Gastrocnemius medialis (tissue), 4 donors: ENCODE results near the gene LRP1-AS. TPM values are rescaled to one million over a fixed set of nuclear protein-coding genes. Genes with fewer than 3 reads are reported as not detected.
A peak's percentile ranks its signal among the peaks of the same experiment; 100 is the strongest.

Experiments used
- ATAC-seq, 2 donors: fragments of 150-250 bp; one replicate each; pipeline ENCODE4 v1.9.1; 2016
- DNase-seq, 2 donors: peaks; one replicate each; pipeline ENCODE4 v3.0.0-alpha.2; 2019
- H3K27ac ChIP-seq, 4 donors: fragments of 200-600 bp; sonication (generic); 1 replicate in 1 of 4; 2 replicates in 3 of 4; pipeline ENCODE4 v1.5.1; 2016 to 2018; ENCODE audit warnings: mild to moderate bottlenecking in 2 of 4, moderate library complexity in 1 of 4
- H3K27me3 ChIP-seq, 3 donors: fragments of 200-600 bp; sonication (generic) in 2 of 3; 1 replicate in 1 of 3; 2 replicates in 2 of 3; pipeline versions ENCODE4 v1.5.1 to v1.6.0; 2016 to 2019; ENCODE audit warnings: mild to moderate bottlenecking in 1 of 3, moderate library complexity in 1 of 3
- H3K36me3 ChIP-seq, 2 donors: fragments of 200-600 bp; sonication (generic) in 1 of 2; one replicate each; pipeline ENCODE4 v1.5.1; 2017 to 2018
- H3K4me1 ChIP-seq, 2 donors: fragments of 200-600 bp; sonication (generic) in 1 of 2; one replicate each; pipeline ENCODE4 v1.5.1; 2016 to 2017; ENCODE audit warnings: mild to moderate bottlenecking in 2 of 2
- H3K4me3 ChIP-seq, 4 donors: fragments of 200-600 bp; sonication (generic) in 3 of 4; 1 replicate in 1 of 4; 2 replicates in 3 of 4; pipeline ENCODE4 v1.5.1; 2016 to 2019; ENCODE audit warnings: mild to moderate bottlenecking in 2 of 4
- H3K9me3 ChIP-seq, 3 donors: fragments of 200-600 bp; sonication (generic) in 2 of 3; 1 replicate in 1 of 3; 2 replicates in 2 of 3; pipeline ENCODE4 v1.5.1; 2016 to 2019
- POLR2A ChIP-seq, 2 donors: fragments of 450-650 bp; IDR thresholded peaks; one replicate each; pipeline ENCODE4 v1.6.1; 2017; ENCODE audit warnings: antibody characterized with exemption in 2 of 2, mild to moderate bottlenecking in 2 of 2, moderate library complexity in 2 of 2
- in situ Hi-C, 4 donors: fragments of 200-750 bp; cut with MboI; loops; one replicate each; pipeline versions ENCODE4 v1.15.0 to v1.8.0; 2017; ENCODE audit warnings: low sequenced_read_pairs in 4 of 4
- intact Hi-C: fragments of 100-400 bp; cut with DNase I; formaldehyde crosslinking; loops from one replicate; pipeline ENCODE4 v1.15.1; 2023; ENCODE audit warnings: low total_unique reads
- total RNA-seq, 4 donors: library from RNA; depleted of rRNA; stranded (reverse); fragments of >200 nt; gene quantifications; one replicate each; pipeline versions ENCODE4 v1.1.0 to v1.2.3, GENCODE V29; 2016
- TF ChIP-seq, protein P1 (sequence below), 5 experiments: fragments of 450-650 bp in 3 of 5; fragments of 200-600 bp in 2 of 5; sonication (generic) in 2 of 5; IDR thresholded peaks in 4 of 5; conservative IDR thresholded peaks in 1 of 5; 1 replicate in 4 of 5; 2 replicates in 1 of 5; pipeline ENCODE4 v1.5.1; 2016 to 2019; ENCODE audit warnings: antibody characterized with exemption in 5 of 5, mild to moderate bottlenecking in 3 of 5, moderate library complexity in 3 of 5

LRP1-AS gene
- total RNA-seq, 4 donors from 2014 or later: not detected

DNA sequence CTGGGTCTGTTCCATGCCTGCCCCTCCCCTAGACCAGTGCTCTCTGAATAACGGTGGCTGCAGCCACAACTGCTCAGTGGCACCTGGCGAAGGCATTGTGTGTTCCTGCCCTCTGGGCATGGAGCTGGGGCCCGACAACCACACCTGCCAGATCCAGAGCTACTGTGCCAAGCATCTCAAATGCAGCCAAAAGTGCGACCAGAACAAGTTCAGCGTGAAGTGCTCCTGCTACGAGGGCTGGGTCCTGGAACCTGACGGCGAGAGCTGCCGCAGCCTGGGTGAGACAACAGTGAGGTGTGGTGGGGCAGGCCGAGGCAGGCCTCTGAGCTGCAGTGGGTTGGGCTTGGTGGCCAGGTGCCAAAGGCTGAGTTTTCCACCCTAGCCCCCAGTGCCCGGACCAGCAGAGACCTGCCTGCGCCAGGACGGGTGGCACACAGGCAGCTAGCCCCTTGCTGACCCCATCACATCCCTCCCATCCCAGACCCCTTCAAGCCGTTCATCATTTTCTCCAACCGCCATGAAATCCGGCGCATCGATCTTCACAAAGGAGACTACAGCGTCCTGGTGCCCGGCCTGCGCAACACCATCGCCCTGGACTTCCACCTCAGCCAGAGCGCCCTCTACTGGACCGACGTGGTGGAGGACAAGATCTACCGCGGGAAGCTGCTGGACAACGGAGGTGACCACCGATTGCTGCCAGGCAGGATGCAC is 28.2 kb upstream of the LRP1-AS start:
- ATAC-seq: peak; percentile 41 to 68
- DNase-seq: peak; percentile 60 to 72
- no peak overlapping the region for H3K4me3 ChIP-seq
- no peaks in the 10 kb centered on the region for H3K4me1 ChIP-seq
- no peaks in the 10 kb centered on the region for H3K27me3 ChIP-seq
- TF ChIP-seq, protein P1, sequence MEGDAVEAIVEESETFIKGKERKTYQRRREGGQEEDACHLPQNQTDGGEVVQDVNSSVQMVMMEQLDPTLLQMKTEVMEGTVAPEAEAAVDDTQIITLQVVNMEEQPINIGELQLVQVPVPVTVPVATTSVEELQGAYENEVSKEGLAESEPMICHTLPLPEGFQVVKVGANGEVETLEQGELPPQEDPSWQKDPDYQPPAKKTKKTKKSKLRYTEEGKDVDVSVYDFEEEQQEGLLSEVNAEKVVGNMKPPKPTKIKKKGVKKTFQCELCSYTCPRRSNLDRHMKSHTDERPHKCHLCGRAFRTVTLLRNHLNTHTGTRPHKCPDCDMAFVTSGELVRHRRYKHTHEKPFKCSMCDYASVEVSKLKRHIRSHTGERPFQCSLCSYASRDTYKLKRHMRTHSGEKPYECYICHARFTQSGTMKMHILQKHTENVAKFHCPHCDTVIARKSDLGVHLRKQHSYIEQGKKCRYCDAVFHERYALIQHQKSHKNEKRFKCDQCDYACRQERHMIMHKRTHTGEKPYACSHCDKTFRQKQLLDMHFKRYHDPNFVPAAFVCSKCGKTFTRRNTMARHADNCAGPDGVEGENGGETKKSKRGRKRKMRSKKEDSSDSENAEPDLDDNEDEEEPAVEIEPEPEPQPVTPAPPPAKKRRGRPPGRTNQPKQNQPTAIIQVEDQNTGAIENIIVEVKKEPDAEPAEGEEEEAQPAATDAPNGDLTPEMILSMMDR (IDR thresholded peaks at IDR 0.05 in 4 of 5, conservative IDR thresholded peaks at IDR 0.05 in 1 of 5): peak; percentile 34 to 74 (median 64)
- TF ChIP-seq POLR2A (IDR thresholded peaks at IDR 0.05): no peak
- intact Hi-C loops (loop anchor here (1.0 kb wide), 1 partner anchor 48 kb away; no protein-coding TSS in a partner anchor), in situ Hi-C loops (loop anchor here in 1 of 4 donors (5.0 to 10.0 kb wide), 2 partner anchors 53 to 111 kb away; no protein-coding TSS in a partner anchor)
- H3K36me3 ChIP-seq: no peaks in the 10 kb centered on the region
- H3K9me3 ChIP-seq: no peaks in the 10 kb centered on the region
- H3K27ac ChIP-seq: no peak overlapping the region

DNA sequence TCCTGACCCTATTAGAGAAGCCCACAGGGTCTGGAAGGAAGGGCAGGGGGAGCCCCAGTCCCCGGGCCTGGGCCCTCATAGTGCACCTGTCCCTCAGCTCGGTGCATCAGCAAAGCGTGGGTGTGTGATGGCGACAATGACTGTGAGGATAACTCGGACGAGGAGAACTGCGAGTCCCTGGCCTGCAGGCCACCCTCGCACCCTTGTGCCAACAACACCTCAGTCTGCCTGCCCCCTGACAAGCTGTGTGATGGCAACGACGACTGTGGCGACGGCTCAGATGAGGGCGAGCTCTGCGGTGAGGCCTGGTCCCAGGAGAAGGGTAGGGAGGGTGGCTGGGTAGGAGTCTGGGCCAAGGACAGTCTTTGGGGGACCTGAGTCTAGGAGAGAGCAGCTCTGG is 26.3 kb upstream of the LRP1-AS start:
- Histone ChIP-seq H3K4me3 (no peak overlapping the region), H3K36me3 (no peaks in the 10 kb centered on the region), H3K27ac (no peak overlapping the region), H3K9me3 (no peaks in the 10 kb centered on the region), H3K27me3 (no peaks in the 10 kb centered on the region), H3K4me1 (no peaks in the 10 kb centered on the region)
- no peak for DNase-seq
- no peak for TF ChIP-seq POLR2A (IDR thresholded peaks at IDR 0.05)
- TF ChIP-seq, protein P1 (IDR thresholded peaks at IDR 0.05 in 4 of 5, conservative IDR thresholded peaks at IDR 0.05 in 1 of 5): no peak
- in situ Hi-C loops (loop anchor here in 1 of 4 donors (10.0 kb wide), 1 partner anchor 109 kb away; no protein-coding TSS in a partner anchor), intact Hi-C loops (no loop called here)
- no peak for ATAC-seq

DNA sequence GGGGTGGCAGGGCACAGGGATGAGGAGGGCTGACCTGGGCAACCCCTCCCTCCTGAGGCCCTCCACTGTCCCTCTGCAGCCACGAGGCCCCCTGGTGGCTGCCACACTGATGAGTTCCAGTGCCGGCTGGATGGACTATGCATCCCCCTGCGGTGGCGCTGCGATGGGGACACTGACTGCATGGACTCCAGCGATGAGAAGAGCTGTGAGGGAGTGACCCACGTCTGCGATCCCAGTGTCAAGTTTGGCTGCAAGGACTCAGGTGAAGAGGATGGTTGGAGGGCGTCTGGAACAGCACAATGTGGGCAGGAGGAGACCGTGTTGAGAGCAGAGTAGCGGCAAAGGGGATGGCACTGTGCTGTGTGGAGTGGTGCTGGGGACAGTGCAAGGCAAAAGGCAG is 25.7 kb upstream of the LRP1-AS start:
- Histone ChIP-seq H3K4me3 (no peak overlapping the region), H3K36me3 (no peaks in the 10 kb centered on the region), H3K27ac (no peak overlapping the region), H3K9me3 (no peaks in the 10 kb centered on the region), H3K4me1 (no peaks in the 10 kb centered on the region), H3K27me3 (no peaks in the 10 kb centered on the region)
- ATAC-seq: no peak
- no peak for TF ChIP-seq POLR2A (IDR thresholded peaks at IDR 0.05)
- TF ChIP-seq, protein P1 (IDR thresholded peaks at IDR 0.05 in 4 of 5, conservative IDR thresholded peaks at IDR 0.05 in 1 of 5): peak in 4 of 5 experiments; percentile 11 to 45 (median 30)
- no peak for DNase-seq
- in situ Hi-C loops (loop anchor here in 1 of 4 donors (10.0 kb wide), 1 partner anchor 108 kb away; no protein-coding TSS in a partner anchor), intact Hi-C loops (no loop called here)

DNA sequence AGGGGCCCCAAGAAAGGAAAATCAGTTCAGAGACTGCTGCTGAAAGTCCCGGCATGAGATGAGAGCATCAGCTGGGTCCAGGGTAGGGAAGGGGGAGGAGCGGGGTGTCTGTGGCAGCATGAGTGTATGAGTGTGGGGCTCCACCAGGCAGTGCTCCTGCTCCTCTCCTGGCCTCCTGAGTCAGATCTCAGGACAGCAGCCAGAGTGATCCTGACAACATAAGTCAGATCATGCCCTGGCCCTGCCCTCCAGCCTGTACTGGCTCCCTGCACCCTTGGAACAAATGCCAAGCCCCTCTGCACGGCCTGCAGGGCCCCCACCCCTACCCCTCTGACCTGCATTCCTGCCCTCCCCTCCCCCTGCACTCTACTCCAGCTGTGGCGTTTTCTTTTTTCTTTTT is 24.2 kb upstream of the LRP1-AS start:
- no peaks in the 10 kb centered on the region for H3K9me3 ChIP-seq
- TF ChIP-seq POLR2A (IDR thresholded peaks at IDR 0.05): no peak
- TF ChIP-seq, protein P1 (IDR thresholded peaks at IDR 0.05 in 4 of 5, conservative IDR thresholded peaks at IDR 0.05 in 1 of 5): no peak
- intact Hi-C loops: no loop called here
- in situ Hi-C loops: loop anchor here in 1 of 4 donors (10.0 kb wide), 1 partner anchor 107 kb away; no protein-coding TSS in a partner anchor
- no peak overlapping the region for H3K4me3 ChIP-seq
- H3K4me1 ChIP-seq: no peaks in the 10 kb centered on the region
- no peaks in the 10 kb centered on the region for H3K27me3 ChIP-seq
- no peak overlapping the region for H3K27ac ChIP-seq
- ATAC-seq (no peak), DNase-seq (peak in 1 of 2 donors; percentile 37)
- no peaks in the 10 kb centered on the region for H3K36me3 ChIP-seq
